Astrocyte of the hippocampus (primary cell): ENCODE data around the gene HMCN1.

Experiments
- DNase-seq: peaks from one replicate; pipeline ENCODE4 v3.0.0; 2011; ENCODE audit warnings: low read depth, low spot score

HMCN1 gene

DNA sequence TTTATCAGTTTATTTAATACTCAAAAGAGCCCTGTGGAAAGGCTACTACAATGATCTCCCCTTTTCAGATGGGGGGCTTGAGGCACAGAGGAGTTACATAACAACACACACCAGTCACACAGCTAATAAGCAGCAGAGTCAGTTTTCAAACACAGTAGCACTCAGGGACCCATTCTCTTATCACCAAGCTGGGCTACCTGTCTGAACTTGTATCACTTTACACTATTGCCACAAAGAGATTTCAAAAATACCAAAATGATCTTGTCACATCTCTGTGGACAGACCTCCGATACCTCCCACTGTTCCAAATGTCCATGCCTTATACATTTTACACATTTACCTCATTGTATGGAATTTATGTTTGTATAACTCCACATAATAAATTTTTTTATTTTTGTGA lies 506.2 kb downstream of the HMCN1 start:
- DNase-seq = no peak
